ENCODE data around the gene KIAA0825.
"Not testable (repeated sequence)": the region's sequence is repeated elsewhere in the genome, so short reads cannot be mapped to it uniquely, and the experiment has no call there.

The KIAA0825 gene

GRCh38 chr5:94175912-94176311 is 442.5 kb downstream of the KIAA0825 start:
- no peak for TF ChIP-seq CTCF (IDR thresholded peaks at IDR 0.05; ENCODE audit: low read depth, low read length)
- no peak for DNase-seq (ENCODE audit: extremely low read depth, low read depth)

- DNase-seq (ENCODE audit: extremely low read depth, low read depth): no peak
- no peak for TF ChIP-seq CTCF (IDR thresholded peaks at IDR 0.05; ENCODE audit: low read depth, low read length)
Observed at GRCh38 chr5:94174748-94175411, 443.5 kb downstream of the KIAA0825 start.

- no peak for TF ChIP-seq CTCF (IDR thresholded peaks at IDR 0.05; ENCODE audit: low read depth, low read length)
- no peak for DNase-seq (ENCODE audit: extremely low read depth, low read depth)
Observed at GRCh38 chr5:94173100-94173499, 445.3 kb downstream of the KIAA0825 start.

- not testable (repeated sequence) for DNase-seq (ENCODE audit: extremely low read depth, low read depth)
Observed at GRCh38 chr5:94171070-94171469, 447.3 kb downstream of the KIAA0825 start.

- not testable (repeated sequence) for DNase-seq (ENCODE audit: extremely low read depth, low read depth)
Observed at GRCh38 chr5:94170158-94170557, 448.2 kb downstream of the KIAA0825 start.

- no peak for TF ChIP-seq CTCF (IDR thresholded peaks at IDR 0.05; ENCODE audit: low read depth, low read length)
- no peak for DNase-seq (ENCODE audit: extremely low read depth, low read depth)
Observed at GRCh38 chr5:94168151-94168550, 450.3 kb downstream of the KIAA0825 start.

- TF ChIP-seq CTCF (IDR thresholded peaks at IDR 0.05; ENCODE audit: low read depth, low read length): no peak
- no peak for DNase-seq (ENCODE audit: extremely low read depth, low read depth)
Observed at GRCh38 chr5:94161801-94162200, 456.6 kb downstream of the KIAA0825 start.

GRCh38 chr5:94159144-94159543 is 459.3 kb downstream of the KIAA0825 start:
- TF ChIP-seq CTCF (IDR thresholded peaks at IDR 0.05; ENCODE audit: low read depth, low read length): no peak

More at GRCh38 chr5:94159144-94159543, 459.3 kb downstream of the KIAA0825 start:
- no peak for DNase-seq (ENCODE audit: extremely low read depth, low read depth)
